DND-41 (cell line): ENCODE results near the gene RABAC1.

ENCODE experiments used
- CTCF ChIP-seq: IDR thresholded peaks from 2 replicates; pipeline ENCODE4 v1.5.1; 2012; ENCODE audit warnings: borderline replicate concordance, low read length, moderate library complexity, mild to moderate bottlenecking; ENCODE audit not compliant: poor library complexity, severe bottlenecking; ENCODE audit errors: extremely low read depth
- EZH2 ChIP-seq: IDR thresholded peaks from 3 replicates; pipeline ENCODE4 v1.6.1; 2012; ENCODE audit warnings: borderline replicate concordance, low read depth, mild to moderate bottlenecking, moderate library complexity, low read length, inconsistent platforms; ENCODE audit not compliant: severe bottlenecking

GRCh38 chr19:41939861-41940730, 19.0 kb downstream of the RABAC1 start:
- no peak for TF ChIP-seq CTCF
- no peak for TF ChIP-seq EZH2
